GOT3 (cell line): ENCODE measurements around the gene CATSPER1.
"Not testable (repeated sequence)": the region's sequence is repeated elsewhere in the genome, so short reads cannot be mapped to it uniquely, and the experiment has no call there.

Experiments used
- DNase-seq: peaks from one replicate; lab custom pipeline; 2025; ENCODE audit warnings: mixed read lengths; lab: John Stamatoyannopoulos, UW

The CATSPER1 gene

DNA sequence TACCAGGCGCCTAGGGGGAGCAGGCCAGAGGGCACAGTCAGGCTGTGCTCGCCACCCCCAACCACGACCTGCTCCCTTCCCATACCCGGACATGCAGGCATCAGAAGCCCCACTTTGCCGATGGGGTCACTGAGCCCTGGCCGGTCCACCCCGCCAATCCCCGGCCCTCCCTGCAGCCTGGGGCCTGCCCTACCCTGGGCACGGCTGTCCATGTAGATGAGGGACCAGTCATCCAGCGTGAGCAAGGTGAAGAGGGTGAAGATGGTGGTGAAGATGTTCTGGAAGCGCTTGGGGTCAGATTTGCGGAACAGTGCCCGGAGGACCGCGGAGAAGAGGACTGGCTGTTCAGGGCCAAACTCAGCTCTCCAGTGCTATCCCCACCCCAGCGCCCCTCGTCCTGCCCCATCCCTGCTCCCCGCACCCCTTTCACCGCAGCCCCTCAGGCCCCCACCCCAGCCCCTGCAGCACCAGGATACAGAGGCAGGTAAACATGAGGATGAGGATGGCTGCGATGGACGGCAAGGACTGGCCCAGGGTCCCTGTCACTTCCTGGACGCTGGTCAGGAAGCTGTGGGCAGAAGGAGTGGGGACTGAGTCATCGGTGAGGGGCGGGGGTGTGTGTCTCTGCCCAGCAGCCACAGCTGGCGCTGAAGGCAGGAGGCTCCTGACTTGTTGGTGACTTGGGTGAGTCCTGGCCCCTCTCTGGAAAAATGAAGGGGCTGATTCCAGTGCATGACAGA, 5.5 kb downstream of the CATSPER1 start:
- DNase-seq: no peak

DNA sequence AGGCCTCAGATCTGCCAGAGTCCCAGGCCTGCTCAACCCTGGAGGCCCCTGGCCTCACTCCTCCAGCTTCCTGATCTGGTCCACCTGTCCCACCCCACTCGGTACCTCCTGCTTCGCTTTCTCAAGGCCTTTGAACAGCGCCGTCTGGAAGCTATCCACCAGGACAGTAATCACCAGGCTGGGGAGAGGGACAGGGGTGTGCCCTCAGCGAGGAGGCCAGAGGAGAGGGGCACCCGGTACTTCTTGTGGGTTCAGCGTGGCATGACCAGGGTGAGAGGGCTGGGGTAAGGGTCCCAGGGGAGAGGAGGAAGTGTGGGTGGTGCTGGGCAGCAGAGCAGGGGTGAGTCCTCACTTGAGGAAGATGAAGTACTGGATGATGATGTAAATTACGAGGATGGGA, 6.1 kb downstream of the CATSPER1 start:
- no peak for DNase-seq

DNA sequence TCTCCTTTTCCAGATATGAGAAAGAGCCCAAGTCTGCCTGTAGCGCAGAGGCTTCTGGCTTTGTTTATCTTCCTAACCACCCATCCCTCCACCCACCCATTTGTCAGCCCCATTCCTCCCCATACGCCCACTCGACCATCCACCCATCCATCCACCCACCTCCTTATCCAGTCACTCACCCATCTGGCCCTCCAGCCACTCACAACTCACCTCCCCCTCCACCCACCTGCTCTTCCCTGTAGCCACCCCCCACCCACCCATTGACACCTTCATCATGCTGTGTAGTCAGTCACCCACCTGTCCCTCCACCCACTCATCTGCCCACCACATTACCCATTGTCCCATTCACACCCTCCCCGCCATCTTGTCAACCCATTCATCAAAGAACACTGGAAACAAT, 9.0 kb downstream of the CATSPER1 start:
- DNase-seq: no peak

DNA sequence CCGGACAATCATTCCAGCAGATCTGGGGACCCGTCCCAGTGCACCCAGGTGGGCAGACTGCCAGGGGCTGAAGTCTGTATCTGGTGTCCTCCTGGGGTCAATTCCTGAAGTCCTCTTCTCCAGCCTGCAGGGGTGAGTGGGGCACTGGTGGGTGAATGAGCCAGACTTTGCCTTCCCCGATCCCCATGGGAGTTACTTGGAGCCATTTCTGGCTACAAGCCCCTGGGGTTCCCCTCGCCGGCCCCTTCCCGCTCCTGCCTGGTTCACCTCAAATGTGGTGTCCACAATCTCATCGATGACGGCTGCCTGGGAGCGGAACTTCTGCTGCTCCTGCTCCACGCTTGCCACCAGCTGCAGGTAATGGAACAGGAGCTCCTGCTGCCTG, 9.5 kb downstream of the CATSPER1 start:
- DNase-seq: no peak

DNA sequence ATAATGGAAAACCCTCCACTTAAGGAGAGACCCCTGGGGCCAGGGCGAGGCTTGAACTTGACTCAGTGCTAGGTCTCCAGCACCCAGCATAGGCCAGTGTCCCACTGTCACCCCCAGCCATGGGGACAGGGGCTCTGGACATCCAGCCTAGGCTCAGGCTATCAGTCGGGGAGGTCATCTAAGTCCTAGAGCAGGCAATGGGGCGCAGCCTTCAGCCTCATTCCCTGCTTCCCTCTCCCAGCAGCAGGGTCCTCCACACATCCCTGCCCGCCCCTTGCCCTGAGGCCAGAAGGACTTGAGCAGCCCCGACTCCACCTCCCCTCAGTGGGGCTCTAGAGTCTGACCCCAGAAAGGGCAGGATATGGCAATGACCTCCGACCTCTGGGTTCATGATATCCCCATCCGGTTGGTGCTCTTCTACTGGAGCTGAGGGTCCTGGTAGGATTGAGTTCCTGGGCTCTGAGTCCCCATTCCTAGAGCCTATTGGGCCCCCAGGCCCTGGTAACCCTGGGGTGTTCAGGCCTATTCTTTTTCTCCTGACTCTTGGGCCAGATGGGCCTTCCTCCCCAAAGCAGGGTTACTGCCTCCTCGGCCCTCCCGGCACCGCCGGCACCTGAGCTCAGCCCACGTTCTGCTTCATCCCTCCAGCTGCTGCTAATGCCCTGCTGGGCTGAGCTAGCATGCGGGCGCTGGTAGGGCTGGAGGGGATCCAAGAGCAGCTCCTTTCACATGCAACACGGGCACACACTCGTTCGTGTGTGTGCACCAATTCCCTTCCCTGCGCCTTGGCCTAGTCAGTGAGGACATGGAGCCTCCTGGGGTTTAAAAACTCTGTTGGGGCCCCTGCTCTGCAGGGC, 10.1 kb downstream of the CATSPER1 start:
- DNase-seq: no peak

DNA sequence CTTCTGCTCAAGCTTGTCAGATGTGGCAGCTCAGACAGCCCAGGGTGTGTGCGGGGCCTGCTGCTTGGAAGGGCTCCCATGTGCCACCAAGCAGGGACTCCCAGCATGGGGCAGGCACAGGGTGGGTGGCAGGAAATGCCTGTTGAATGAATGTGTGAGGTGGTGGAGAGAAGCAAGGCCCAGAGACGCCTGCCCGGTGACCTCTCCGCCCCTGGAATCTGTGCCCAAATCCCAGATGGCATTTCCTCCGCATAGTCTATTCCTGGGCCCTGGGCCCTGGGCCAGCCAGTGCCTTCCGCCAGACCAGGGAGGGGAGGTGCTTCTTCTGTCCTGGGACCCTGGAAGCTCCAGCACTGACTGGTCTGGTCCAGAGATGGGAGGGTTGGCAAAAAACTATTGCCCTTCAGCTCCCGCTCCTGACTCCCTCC, 10.8 kb downstream of the CATSPER1 start:
- DNase-seq: no peak

DNA sequence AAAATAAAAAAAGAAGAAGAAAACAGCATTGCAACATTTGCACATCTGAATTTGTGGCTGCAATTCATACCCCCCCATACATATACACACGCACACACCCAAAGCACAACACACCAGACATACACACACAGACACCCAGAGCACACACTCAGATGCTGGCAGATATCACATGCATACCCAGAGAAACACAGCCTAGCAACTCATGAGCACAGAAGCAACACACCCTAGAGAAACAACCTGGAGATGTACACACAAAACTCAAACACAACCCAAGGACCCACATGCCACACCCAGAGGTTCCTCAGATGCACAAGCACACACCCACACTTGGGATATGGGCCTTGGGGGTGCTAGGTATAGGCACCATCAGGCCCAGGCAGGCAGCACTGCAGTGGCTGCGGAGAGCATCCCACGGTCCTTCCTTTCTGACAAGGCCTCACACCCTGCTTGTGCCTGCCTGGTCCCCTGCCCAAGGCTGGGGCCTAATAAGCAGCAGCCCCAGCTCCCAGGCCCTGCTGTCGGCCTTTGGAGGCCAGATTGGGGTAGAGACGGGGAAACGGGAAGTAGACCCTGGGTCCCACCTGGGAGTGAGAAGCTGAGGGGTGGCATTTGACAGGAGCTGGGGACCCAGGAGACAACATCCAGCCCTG, 11.3 kb downstream of the CATSPER1 start:
- DNase-seq: no peak

DNA sequence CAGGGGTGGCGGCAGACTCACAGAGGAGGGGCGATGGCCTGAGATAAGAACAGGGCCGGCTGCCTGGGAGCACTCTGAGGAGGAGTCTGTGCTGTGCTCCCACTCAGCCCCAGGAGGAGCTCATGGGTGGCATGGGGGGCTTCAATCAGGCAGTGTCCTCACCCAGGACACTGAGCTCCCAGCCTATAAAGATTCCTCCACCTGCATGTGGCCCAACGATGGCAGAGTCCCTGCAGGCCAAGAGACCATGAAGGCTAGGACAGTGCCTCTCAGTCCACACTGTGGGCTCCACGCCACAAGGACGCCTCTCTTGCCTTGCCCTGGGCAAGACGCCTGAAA, 12.5 kb downstream of the CATSPER1 start:
- no peak for DNase-seq

DNA sequence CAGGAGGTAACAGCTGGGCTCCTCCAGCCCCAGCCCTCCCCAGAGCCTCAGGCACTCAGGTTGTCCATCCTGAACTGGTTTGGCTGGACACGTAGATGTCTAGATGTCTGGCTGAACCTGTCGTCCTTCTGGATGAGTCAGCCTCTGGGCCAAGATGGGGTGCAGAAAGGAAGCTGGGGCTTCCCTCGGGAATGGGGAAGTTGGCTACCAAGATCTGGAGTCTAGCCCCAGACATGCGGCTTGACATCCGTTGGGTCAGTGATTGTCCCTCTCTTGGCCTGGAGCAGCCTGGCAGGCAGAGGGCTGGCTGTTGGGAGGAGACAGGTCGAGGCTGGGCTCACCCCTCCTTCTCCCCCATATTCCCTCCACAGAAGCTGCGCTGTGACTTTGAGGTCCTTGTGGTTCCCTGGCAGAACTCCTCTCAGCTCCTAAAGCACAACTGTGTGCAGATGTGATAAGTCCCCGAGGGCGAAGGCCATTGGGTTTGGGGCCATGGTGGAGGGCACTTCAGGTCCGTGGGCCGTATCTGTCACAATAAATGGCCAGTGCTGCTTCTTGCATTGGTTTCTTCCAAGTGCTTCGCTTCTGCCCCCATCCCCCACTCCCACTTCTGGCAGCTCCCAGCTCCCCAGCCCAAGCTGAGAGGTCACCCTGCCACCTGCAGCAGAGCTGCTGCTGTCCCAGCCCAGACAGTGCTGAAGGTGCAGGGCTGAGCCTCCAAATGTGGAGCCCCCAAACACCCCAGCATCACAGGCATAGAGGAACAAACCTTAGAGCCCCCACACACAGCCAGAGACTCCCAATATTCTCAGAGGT, 13.1 kb downstream of the CATSPER1 start:
- DNase-seq: no peak

DNA sequence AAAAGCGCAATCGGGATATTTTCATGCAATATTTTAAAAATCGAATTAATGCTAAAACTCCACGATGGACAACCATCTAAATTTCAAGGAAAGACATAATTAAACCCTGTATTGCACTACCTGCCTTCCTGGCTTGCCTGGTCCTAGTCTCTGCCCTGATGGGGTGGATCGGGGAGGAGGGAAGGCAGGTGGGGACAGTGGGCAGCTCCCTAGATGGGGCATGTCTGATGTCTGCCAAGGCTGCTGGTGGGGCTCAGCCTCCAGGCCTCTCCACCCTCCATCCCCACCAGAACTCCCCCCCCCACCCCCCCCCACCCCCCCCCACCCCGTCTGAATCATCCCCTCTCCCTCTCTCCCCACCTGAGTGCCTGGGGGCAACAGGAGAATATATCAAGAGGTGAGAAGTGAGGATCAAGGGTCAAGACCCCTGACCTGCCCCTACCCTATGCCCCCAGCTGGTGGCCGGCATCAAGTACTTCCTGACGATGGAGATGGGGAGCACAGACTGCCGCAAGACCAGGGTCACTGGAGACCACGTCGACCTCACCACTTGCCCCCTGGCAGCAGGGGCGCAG, 13.8 kb downstream of the CATSPER1 start:
- no peak for DNase-seq

DNA sequence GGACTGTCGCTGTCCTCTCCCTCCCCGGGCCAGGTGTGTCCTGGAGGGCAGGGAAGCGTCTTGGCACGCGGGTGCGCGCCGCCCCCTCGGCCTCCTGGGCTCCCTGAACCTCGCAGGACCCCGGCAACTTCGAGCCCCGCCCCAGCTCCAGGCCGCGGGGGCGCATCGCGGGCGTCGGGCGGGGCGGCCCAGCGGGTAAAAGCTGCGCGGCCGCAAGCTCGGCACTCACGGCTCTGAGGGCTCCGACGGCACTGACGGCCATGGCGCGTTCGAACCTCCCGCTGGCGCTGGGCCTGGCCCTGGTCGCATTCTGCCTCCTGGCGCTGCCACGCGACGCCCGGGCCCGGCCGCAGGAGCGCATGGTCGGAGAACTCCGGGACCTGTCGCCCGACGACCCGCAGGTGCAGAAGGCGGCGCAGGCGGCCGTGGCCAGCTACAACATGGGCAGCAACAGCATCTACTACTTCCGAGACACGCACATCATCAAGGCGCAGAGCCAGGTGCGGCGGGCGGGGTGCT, 14.4 kb downstream of the CATSPER1 start, which contains the start of gene CST6:
CST6 (plus strand) TSS at position 224 of the 519 bp plus-strand sequence; CDS start at position 261, 37 bp downstream.
- no peak for DNase-seq

DNA sequence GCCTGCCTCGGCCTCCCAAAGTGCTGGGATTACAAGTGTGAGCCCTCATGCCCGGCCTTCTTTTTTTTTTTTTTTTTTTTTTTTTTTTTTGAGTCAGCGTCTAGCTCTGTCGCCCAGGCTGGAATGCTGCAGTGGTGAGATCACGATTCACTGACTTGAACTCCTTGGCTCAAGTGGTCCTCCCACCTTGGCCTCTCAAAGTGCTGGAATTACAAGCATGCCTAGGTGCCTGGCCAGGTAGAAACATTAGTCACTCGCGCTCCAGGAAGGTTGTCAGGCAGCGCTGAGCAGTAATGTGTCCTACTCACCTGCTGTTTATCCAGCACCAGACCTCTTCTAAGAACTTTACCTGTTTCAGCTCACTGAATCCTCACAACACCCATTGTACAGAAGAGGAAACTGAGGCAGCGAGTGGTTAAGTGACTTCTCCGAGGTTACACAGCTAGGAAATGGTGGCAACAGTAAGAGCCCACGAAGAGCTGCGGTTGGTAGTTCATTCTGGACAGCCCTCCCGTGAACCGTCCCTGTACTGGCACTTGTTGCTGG, 15.0 kb downstream of the CATSPER1 start:
- DNase-seq: no peak

DNA sequence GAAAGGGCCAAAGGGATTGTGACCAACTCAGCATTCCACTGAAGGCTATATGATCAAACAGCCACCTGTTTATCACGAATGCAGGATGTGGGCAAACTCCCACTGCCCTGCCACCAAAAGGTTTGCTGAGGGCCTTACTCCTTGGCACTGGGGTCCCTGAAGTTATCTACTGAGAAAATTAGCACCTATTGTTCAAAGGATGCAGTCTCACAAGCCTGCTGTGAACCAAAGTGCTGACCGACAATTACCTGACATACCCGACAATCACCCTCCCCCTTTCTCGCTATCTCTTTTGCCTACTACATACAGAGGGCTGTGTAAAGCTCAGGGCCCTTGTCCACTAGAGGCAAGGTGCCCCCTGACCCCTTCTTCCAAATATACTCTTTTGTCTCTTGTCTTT, 16.2 kb downstream of the CATSPER1 start:
- DNase-seq: not testable (repeated sequence)

DNA sequence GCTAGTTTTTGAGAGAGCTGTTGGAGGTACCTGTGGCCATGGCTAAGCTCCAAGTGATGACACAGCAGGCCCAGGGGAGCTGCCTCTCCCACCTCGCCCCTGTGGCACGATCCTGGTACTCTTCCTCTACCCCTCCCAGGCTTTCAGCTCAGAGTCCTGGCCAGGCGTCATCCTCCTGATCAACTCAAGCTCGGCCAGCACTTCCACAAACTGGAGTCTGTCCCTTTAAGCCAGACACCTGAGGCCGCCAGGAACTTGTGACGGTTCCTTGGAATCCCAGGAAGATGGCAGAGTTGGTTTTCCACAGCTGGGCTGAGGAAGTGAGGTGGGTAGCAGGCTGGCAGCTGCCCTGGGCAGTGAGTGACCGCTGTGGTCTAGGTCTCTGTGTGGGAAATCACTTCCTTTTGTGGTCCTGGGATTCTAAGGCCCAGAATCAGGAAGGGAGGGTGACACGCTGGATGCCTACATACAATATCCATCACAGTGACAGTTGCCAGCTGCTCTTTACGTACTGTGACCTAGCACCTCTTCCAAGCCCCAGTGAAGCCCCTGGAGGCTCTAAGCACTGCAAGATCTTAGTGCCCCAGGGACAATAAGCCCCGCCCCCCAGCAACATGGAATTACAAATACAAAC, 17.7 kb downstream of the CATSPER1 start:
- DNase-seq: no peak

DNA sequence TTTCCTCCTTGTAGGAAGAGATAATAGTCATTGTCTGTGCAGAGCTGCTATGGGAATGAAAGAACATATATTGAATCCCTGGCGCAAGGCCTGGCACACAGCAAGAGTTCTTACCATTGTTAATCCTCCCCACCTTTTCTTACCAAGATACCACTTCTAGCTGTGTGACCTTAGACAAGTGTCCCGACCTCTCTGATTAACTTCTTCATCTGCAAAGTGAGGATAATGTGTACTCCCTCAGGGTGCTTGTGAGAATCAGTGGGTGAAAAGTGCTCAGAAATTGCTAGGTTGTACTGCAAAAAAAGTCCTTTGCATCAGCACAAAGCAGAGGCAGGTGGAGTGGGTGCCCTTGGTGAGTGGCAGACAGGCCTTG, 18.2 kb downstream of the CATSPER1 start:
- DNase-seq: no peak

DNA sequence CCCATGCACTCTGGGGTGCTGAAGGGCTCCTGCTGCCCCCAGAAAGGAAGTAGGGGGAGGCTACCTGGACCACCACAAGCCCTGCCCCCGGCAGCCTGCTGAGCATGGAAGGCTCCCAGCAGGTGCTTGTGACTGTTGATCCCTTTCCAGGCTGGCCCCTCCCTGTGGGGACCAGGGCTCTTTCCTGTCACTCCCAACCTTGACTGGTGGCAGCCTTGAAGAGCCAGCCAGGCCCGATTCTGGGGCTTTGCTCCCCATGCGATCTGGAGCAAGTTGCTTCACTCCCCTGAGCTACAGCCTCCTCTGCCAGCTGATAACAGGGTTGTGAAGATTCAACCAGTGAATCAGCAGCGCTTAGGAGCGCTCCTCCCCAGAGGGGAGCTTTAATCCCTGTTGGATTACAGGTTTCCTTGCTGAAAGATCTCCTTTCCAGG, 19.1 kb downstream of the CATSPER1 start:
- DNase-seq: no peak

DNA sequence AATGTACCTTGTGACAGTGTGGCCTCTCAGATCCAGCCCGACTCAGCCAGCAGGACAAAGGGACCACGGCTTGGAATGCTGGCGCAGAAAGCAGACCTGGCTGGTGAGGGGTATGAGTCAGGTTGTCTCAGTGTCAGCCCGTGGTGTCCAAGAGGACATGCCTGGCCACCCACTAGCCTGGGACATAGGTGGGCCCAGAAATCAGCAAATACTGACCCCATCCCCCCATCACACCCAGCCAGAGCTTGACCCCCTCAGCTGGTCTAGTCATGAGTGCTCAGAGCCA, 19.4 kb downstream of the CATSPER1 start:
- no peak for DNase-seq

DNA sequence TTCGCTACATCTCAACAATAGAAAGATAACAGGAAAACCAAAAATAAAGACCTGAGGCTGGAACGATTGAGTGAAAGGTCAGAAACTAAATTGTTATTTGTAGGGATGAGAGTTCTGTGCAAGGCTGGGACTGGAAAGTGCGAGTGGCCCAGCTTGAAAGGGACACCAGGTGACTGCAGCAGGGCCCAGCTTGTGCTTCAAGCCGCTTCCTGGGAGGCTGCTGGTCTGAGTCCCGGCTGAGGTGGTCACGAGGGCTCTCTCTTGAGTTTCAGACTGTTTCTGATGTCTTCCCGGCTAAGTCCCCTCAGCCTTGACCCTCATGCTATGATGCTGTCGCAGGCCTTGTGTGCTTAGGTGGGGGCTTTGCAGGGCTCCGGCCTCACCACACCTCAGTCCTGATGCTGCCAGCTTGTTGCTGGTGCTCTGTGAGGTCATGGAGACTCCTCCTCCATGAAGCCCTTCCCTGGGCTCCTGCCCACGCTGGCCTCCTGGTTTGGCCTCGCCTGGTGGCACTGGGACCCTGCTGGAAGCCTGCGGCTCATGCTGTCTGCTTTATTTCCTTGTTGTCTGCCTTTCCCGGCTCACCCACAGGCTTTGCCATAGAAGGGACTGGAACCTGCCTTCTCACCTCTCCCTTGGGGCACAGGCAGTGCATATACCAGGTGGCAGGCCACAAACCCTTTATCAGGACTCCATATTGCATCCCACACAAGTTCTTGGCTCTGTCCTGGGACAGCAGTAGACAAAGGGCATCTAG, 20.0 kb downstream of the CATSPER1 start:
- no peak for DNase-seq

DNA sequence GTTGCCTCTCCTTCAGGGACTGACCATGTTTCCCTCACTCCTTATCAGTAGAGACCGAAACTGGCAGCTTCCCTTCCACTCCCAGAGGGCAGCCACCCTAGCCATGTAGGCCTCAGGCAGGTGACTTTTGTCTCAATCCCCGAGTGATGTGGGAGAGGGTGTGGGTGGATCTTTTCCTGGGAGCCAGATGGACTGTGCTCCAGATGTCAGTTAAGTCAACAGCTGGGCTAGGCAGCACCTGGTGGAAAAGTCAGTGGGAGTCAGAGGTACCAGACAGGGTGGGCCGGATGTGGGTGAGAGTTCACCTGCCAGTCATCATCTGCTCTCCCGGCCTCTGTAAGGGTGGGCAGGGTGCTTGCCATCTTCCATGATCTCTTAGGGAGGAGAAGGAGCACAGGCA, 22.1 kb downstream of the CATSPER1 start:
- DNase-seq: no peak

DNA sequence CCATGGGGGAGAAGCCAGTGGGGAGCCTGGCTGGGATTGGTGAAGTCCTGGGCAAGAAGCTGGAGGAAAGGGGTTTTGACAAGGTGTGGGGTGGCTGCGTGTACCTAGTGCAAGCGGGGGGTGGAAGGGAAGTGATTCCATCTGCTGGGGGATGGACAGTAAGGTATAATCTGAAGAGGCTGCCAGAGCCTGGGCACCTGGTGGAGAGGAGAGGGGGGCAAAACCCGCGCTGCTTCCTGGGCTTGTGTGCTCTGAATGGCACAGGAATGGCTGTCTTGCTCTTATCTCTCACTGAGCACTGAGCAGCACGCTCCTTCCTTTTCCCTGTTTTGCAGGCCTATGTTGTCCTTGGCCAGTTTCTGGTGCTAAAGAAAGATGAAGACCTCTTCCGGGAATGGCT, 23.0 kb downstream of the CATSPER1 start:
- DNase-seq: no peak
